Pulmonary artery endothelial cell (primary cell): Measurements from ENCODE around the gene ZMYM1. TPM values are rescaled to one million over a fixed set of nuclear protein-coding genes. Genes with fewer than 3 reads are reported as not detected.

Experiments used
- total RNA-seq: library from RNA; depleted of rRNA; stranded (reverse); fragments of >200 nt; gene quantifications from 2 replicates; pipeline ENCODE4 v1.2.3, GENCODE V29; 2014

Gene ZMYM1
- total RNA-seq, 1 donor from 2014 or later = 21.3 TPM

Other genes starting within 250 kb of the ZMYM1 start
- 51.8 and 63.6 TPM in 2 replicates for gene SMIM12, start 219.6 kb upstream of the ZMYM1 start, total RNA-seq
- 0.33 TPM in 1 of 2 replicates, not detected in the other for gene DLGAP3, start 149.7 kb upstream of the ZMYM1 start, total RNA-seq
- gene TMEM35B, start 94.0 kb upstream of the ZMYM1 start, total RNA-seq = 25.6 and 27.2 TPM in 2 replicates
- 10.5 and 11.1 TPM in 2 replicates for gene ZMYM6, start 47.4 kb upstream of the ZMYM1 start, total RNA-seq
- gene SFPQ, start 113.8 kb downstream of the ZMYM1 start, total RNA-seq = 298 and 333 TPM in 2 replicates
- gene ZMYM4, start 189.3 kb downstream of the ZMYM1 start, total RNA-seq = 37.2 and 37.9 TPM in 2 replicates